NCI-H345 (cell line): ENCODE data around the gene CFAP43.

Experiments used
- DNase-seq: peaks from one replicate; lab custom pipeline; 2025; lab: John Stamatoyannopoulos, UW

The CFAP43 gene

GRCh38 chr10:104090611-104091010, 141.6 kb downstream of the CFAP43 start:
- DNase-seq, result no peak

GRCh38 chr10:104089621-104090020, 142.5 kb downstream of the CFAP43 start:
- DNase-seq, result no peak

GRCh38 chr10:104088239-104088638, 143.9 kb downstream of the CFAP43 start:
- DNase-seq, result no peak

GRCh38 chr10:104085801-104086400, 146.3 kb downstream of the CFAP43 start, which contains the start of gene COL17A1:
Gene COL17A1, minus strand, starts transcription at chr10:104085880. Its CDS starts 5,207 bp downstream, at chr10:104080673.
- DNase-seq, result no peak

- no peak for DNase-seq
Observed at GRCh38 chr10:104084482-104085142, 147.6 kb downstream of the CFAP43 start.

GRCh38 chr10:104081998-104082397, 150.2 kb downstream of the CFAP43 start:
- DNase-seq, result no peak

GRCh38 chr10:104080762-104081161, 151.4 kb downstream of the CFAP43 start:
- DNase-seq, result peak; percentile 58
